Stimulated activated CD8-positive, alpha-beta memory T cell treated with anti-CD3 and anti-CD28 coated beads, Interleukin-15, amount 100 ng/mL, for 48 hours (primary cell): ENCODE results near the gene SLC43A1.

Experiments used
- DNase-seq, 2 donors: peaks; one replicate each; pipeline ENCODE4 v3.0.0-alpha.2; 2020; ENCODE audit warnings: low read depth in 2 of 2

The SLC43A1 gene

GRCh38 chr11:57479021-57479663 is 36.4 kb downstream of the SLC43A1 start:
- DNase-seq = no peak

- DNase-seq = no peak
These were observed 37.9 kb downstream of the SLC43A1 start for GRCh38 chr11:57477507-57478189.

GRCh38 chr11:57476757-57477506 is 38.6 kb downstream of the SLC43A1 start:
- no peak for DNase-seq

GRCh38 chr11:57476047-57476756 is 39.3 kb downstream of the SLC43A1 start:
- DNase-seq = no peak

GRCh38 chr11:57475671-57476046 is 39.8 kb downstream of the SLC43A1 start:
- no peak for DNase-seq

GRCh38 chr11:57475191-57475590 is 40.3 kb downstream of the SLC43A1 start:
- no peak for DNase-seq

GRCh38 chr11:57474803-57475115 is 40.7 kb downstream of the SLC43A1 start:
- no peak for DNase-seq

GRCh38 chr11:57474017-57474802 is 41.3 kb downstream of the SLC43A1 start:
- peak; percentile 30 to 32 for DNase-seq

GRCh38 chr11:57473285-57473841 is 42.1 kb downstream of the SLC43A1 start:
- DNase-seq = no peak

- no peak for DNase-seq
These were observed 44.0 kb downstream of the SLC43A1 start for GRCh38 chr11:57471496-57471895.

GRCh38 chr11:57469268-57469667 is 46.2 kb downstream of the SLC43A1 start:
- no peak for DNase-seq

GRCh38 chr11:57468276-57468675 is 47.2 kb downstream of the SLC43A1 start:
- no peak for DNase-seq

GRCh38 chr11:57467508-57468157 is 47.9 kb downstream of the SLC43A1 start:
- no peak for DNase-seq

- DNase-seq = no peak
These were observed 48.8 kb downstream of the SLC43A1 start for GRCh38 chr11:57466680-57467079.

GRCh38 chr11:57464539-57465181 is 50.8 kb downstream of the SLC43A1 start:
- no peak for DNase-seq

GRCh38 chr11:57463671-57464538 is 51.6 kb downstream of the SLC43A1 start:
- no peak for DNase-seq

- DNase-seq = no peak
These were observed 52.9 kb downstream of the SLC43A1 start for GRCh38 chr11:57462597-57462996.

GRCh38 chr11:57461841-57462489 is 53.5 kb downstream of the SLC43A1 start:
- no peak for DNase-seq
